ENCODE measurements around the gene GPR12.

- TF ChIP-seq ZNF24 (tag by site-specific recombination; IDR thresholded peaks at IDR 0.05) (no peak), ZFP3 (tag by site-specific recombination; IDR thresholded peaks at IDR 0.05; ENCODE audit: low read depth) (no peak)
Measured at GRCh38 chr13:26762745-26763345, 2.3 kb upstream of the GPR12 start.

All from HEK293 (cell line).